DMS114 treated with DMSO at 0.1 percent for 48 hours (cell line): ENCODE results near the gene MANEA.

ENCODE experiments used
- DNase-seq: peaks from one replicate; lab custom pipeline; 2025; ENCODE audit not compliant: unreplicated experiment; lab: John Stamatoyannopoulos, UW

MANEA gene

GRCh38 chr6:95587989-95588388 lies 10.7 kb downstream of the MANEA start:
- DNase-seq = no peak

- DNase-seq = no peak
These were observed 11.7 kb downstream of the MANEA start for GRCh38 chr6:95589067-95589466.

- DNase-seq = no peak
These were observed 12.7 kb downstream of the MANEA start for GRCh38 chr6:95589826-95590570.

GRCh38 chr6:95593025-95593424 lies 15.7 kb downstream of the MANEA start:
- DNase-seq = no peak

- DNase-seq = no peak
These were observed 18.7 kb downstream of the MANEA start for GRCh38 chr6:95596021-95596420.

GRCh38 chr6:95599706-95600105 lies 22.4 kb downstream of the MANEA start:
- no peak for DNase-seq

GRCh38 chr6:95601133-95601532 lies 23.8 kb downstream of the MANEA start:
- DNase-seq = no peak

GRCh38 chr6:95614094-95614493 lies 36.8 kb downstream of the MANEA start:
- no peak for DNase-seq

GRCh38 chr6:95629551-95629950 lies 52.2 kb downstream of the MANEA start:
- DNase-seq = no peak

GRCh38 chr6:95636552-95637431 lies 59.5 kb downstream of the MANEA start:
- no peak for DNase-seq

- no peak for DNase-seq
These were observed 71.3 kb downstream of the MANEA start for GRCh38 chr6:95648636-95649035.

GRCh38 chr6:95649451-95649850 lies 72.1 kb downstream of the MANEA start:
- DNase-seq = no peak

GRCh38 chr6:95654176-95654575 lies 76.8 kb downstream of the MANEA start:
- DNase-seq = no peak

GRCh38 chr6:95658886-95659285 lies 81.6 kb downstream of the MANEA start:
- DNase-seq = no peak
